Tibial artery (tissue), 4 donors: ENCODE measurements around the gene PRM1.

Experiments
- DNase-seq, 2 donors: peaks; one replicate each; pipeline ENCODE4 v3.0.0-alpha.2; 2019
- H3K27ac ChIP-seq, 2 donors: fragments of 200-600 bp; sonication (generic) in 1 of 2; 1 replicate in 1 of 2; 2 replicates in 1 of 2; pipeline ENCODE4 v1.5.1; 2018 to 2019; ENCODE audit warnings: mild to moderate bottlenecking in 1 of 2
- H3K27me3 ChIP-seq, 2 donors: fragments of 200-600 bp; sonication (generic) in 1 of 2; one replicate each; pipeline versions ENCODE4 v1.5.1 to v1.6.0; 2016 to 2019
- H3K36me3 ChIP-seq, 3 donors: fragments of 200-600 bp; sonication (generic) in 2 of 3; one replicate each; pipeline ENCODE4 v1.5.1; 2016 to 2019; ENCODE audit warnings: mild to moderate bottlenecking in 2 of 3
- H3K4me1 ChIP-seq, 4 donors: fragments of 200-600 bp; sonication (generic) in 2 of 4; 1 replicate in 3 of 4; 2 replicates in 1 of 4; pipeline ENCODE4 v1.5.1; 2016 to 2019
- H3K4me3 ChIP-seq, 2 donors: fragments of 200-600 bp; sonication (generic) in 1 of 2; 1 replicate in 1 of 2; 2 replicates in 1 of 2; pipeline ENCODE4 v1.5.1; 2018 to 2019; ENCODE audit warnings: mild to moderate bottlenecking in 2 of 2
- H3K9me3 ChIP-seq, 3 donors: fragments of 200-600 bp; sonication (generic) in 1 of 3; one replicate each; pipeline ENCODE4 v1.5.1; 2016 to 2019
- CTCF ChIP-seq, 2 experiments: fragments of 200-600 bp in 1 of 2; fragments of 450-650 bp in 1 of 2; IDR thresholded peaks; one replicate each; pipeline ENCODE4 v1.5.1; 2017 to 2019; ENCODE audit warnings: antibody characterized with exemption in 2 of 2, mild to moderate bottlenecking in 1 of 2, moderate library complexity in 1 of 2
- intact Hi-C: fragments of 100-400 bp; cut with DNase I; formaldehyde crosslinking; loops from one replicate; pipeline ENCODE4 v1.15.0; 2023; ENCODE audit warnings: low total_unique reads

The PRM1 gene

GRCh38 chr16:11327277-11328171, 46.4 kb upstream of the PRM1 start:
- TF ChIP-seq CTCF (IDR thresholded peaks at IDR 0.05): no peak
- no peaks in the 10 kb centered on the region for H3K9me3 ChIP-seq
- peaks cover 0 to 3% of the 10 kb centered on the region in 2 donors for H3K27me3 ChIP-seq
- H3K27ac ChIP-seq: no peak overlapping the region
- intact Hi-C loops: no loop called here
- no peak for DNase-seq
- H3K4me3 ChIP-seq: no peak overlapping the region
- no peaks in the 10 kb centered on the region for H3K36me3 ChIP-seq
- peaks cover 0 to 18% (median 10%) of the 10 kb centered on the region in 4 donors for H3K4me1 ChIP-seq

GRCh38 chr16:11326737-11327276, 45.7 kb upstream of the PRM1 start:
- H3K27ac ChIP-seq: no peak overlapping the region
- H3K9me3 ChIP-seq: no peaks in the 10 kb centered on the region
- H3K27me3 ChIP-seq: no peaks in the 10 kb centered on the region
- DNase-seq: no peak
- no peak overlapping the region for H3K4me3 ChIP-seq
- intact Hi-C loops: no loop called here
- peaks cover 0 to 18% (median 10%) of the 10 kb centered on the region in 4 donors for H3K4me1 ChIP-seq
- H3K36me3 ChIP-seq: no peaks in the 10 kb centered on the region
- no peak for TF ChIP-seq CTCF (IDR thresholded peaks at IDR 0.05)

- Histone ChIP-seq H3K9me3 (no peaks in the 10 kb centered on the region), H3K4me1 (peaks cover 0 to 18% (median 10%) of the 10 kb centered on the region in 4 donors), H3K27me3 (no peaks in the 10 kb centered on the region), H3K27ac (no peak overlapping the region), H3K4me3 (no peak overlapping the region), H3K36me3 (no peaks in the 10 kb centered on the region)
- TF ChIP-seq CTCF (IDR thresholded peaks at IDR 0.05): no peak
- DNase-seq: no peak
- intact Hi-C loops: no loop called here
Measured at GRCh38 chr16:11326084-11326736, 45.1 kb upstream of the PRM1 start.

- Histone ChIP-seq H3K27me3 (no peaks in the 10 kb centered on the region), H3K9me3 (no peaks in the 10 kb centered on the region), H3K4me1 (peaks cover 0 to 18% (median 10%) of the 10 kb centered on the region in 4 donors), H3K27ac (no peak overlapping the region), H3K36me3 (no peaks in the 10 kb centered on the region), H3K4me3 (no peak overlapping the region)
- no peak for TF ChIP-seq CTCF (IDR thresholded peaks at IDR 0.05)
- intact Hi-C loops: no loop called here
- DNase-seq: no peak
Measured at GRCh38 chr16:11325404-11326083, 44.4 kb upstream of the PRM1 start.

- DNase-seq: no peak
- no peak for TF ChIP-seq CTCF (IDR thresholded peaks at IDR 0.05)
- intact Hi-C loops: no loop called here
- Histone ChIP-seq H3K27ac (no peak overlapping the region), H3K27me3 (no peaks in the 10 kb centered on the region), H3K4me1 (peaks cover 0 to 9% (median 4%) of the 10 kb centered on the region in 4 donors), H3K36me3 (no peaks in the 10 kb centered on the region), H3K9me3 (no peaks in the 10 kb centered on the region), H3K4me3 (no peak overlapping the region)
Measured at GRCh38 chr16:11323551-11324336, 42.6 kb upstream of the PRM1 start.
